ENCODE results near the gene SERPINI1. TPM values are rescaled to one million over a fixed set of nuclear protein-coding genes. Genes with fewer than 3 reads are reported as not detected.

The SERPINI1 gene
- total and polyA plus RNA-seq, 2 of the 8 experiments (the other 6 are each of a cell fraction or from before 2014, with no cell fraction given): 5.3 to 9.9 TPM

DNA sequence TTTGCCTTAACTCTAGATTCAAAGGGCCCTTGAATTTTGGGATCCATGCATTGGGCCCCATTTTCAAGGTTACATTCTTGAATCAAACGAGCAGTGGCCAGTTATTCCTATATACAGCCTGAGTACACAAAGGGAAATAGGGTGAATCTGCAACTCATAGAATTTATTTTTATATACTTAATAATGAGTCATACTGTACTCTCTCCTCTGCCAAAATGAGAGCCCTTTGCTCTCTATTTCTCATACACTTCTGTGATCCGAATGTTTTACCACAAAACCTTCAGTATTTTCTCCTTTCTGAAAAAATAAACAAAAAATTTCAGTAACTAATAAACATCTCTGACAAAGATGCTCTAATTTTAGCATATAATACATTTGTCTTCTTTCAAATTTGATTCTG lies 116.7 kb downstream of the SERPINI1 start:
- Histone ChIP-seq H3K79me1 (ENCODE audit: low read depth, low read length) (no peaks in the 10 kb centered on the region), H3K4me2 (ENCODE audit: insufficient read depth in 1 of 2, low read depth in 2 of 2, low read length in 2 of 2) (no peak overlapping the region), H3K4me3 (ENCODE audit: extremely low read depth in 1 of 4, insufficient read depth in 2 of 4, low read depth in 3 of 4, low read length in 4 of 4) (no peak overlapping the region), H3K36me3 (ENCODE audit: control insufficient read depth in 2 of 4, insufficient read depth in 4 of 4, low read length in 3 of 4) (no peaks in the 10 kb centered on the region), H3K56ac (replicated peaks; ENCODE audit: insufficient read length, low read depth, low read length) (no peak overlapping the region), H4K91ac (replicated peaks; ENCODE audit: insufficient read length, low read length) (no peak overlapping the region), H3K79me2 (ENCODE audit: control insufficient read depth in 1 of 2, insufficient read depth in 2 of 2, low read length in 2 of 2) (no peaks in the 10 kb centered on the region), H3K4me1 (replicated peaks in 1 of 4; ENCODE audit: control insufficient read depth in 3 of 4, insufficient read depth in 4 of 4, low read length in 3 of 4) (no peaks in the 10 kb centered on the region), H3K27me3 (replicated peaks in 1 of 4; ENCODE audit: control insufficient read depth in 3 of 4, extremely low read depth in 1 of 4, insufficient read depth in 3 of 4, low read length in 3 of 4) (no peaks in the 10 kb centered on the region), H2BK5ac (ENCODE audit: low read depth, low read length) (no peak overlapping the region), H2BK20ac (ENCODE audit: low read length) (no peak overlapping the region), H3K18ac (ENCODE audit: extremely low read depth, low read length) (no peak overlapping the region), H2BK120ac (replicated peaks; ENCODE audit: low read depth, low read length) (no peak overlapping the region), H2BK12ac (ENCODE audit: low read depth, low read length) (no peak overlapping the region), H3K14ac (ENCODE audit: insufficient read length) (no peak overlapping the region), H3K9ac (replicated peaks in 1 of 4; ENCODE audit: extremely low read depth in 1 of 4, low read depth in 3 of 4, low read length in 3 of 4) (no peak overlapping the region), H3K27ac (ENCODE audit: low read depth, low read length) (no peak overlapping the region), H2AK5ac (ENCODE audit: low read depth, low read length) (no peak overlapping the region), H3K9me3 (ENCODE audit: insufficient read depth in 2 of 2, low read depth in 1 of 2, low read length in 1 of 2) (no peaks in the 10 kb centered on the region), H2BK15ac (ENCODE audit: low read length) (no peak overlapping the region), H3K23me2 (ENCODE audit: low read depth, low read length) (no peaks in the 10 kb centered on the region), H2AFZ (ENCODE audit: low read length) (no peak overlapping the region), H3K23ac (ENCODE audit: insufficient read length) (no peak overlapping the region), H4K8ac (ENCODE audit: extremely low read depth, insufficient read depth, low read length) (no peak overlapping the region), H4K20me1 (replicated peaks in 1 of 2; ENCODE audit: control insufficient read depth in 1 of 2, insufficient read depth in 2 of 2, low read length in 2 of 2) (no peaks in the 10 kb centered on the region), H4K5ac (ENCODE audit: insufficient read length, low read depth, low read length) (no peak overlapping the region), H3K4ac (replicated peaks; ENCODE audit: insufficient read length, low read depth, low read length) (no peak overlapping the region)
- CTCF ChIA-PET (ENCODE audit: partially characterized antibody): no interaction called here
- DNase-seq (ENCODE audit: low read depth in 1 of 2, low spot score in 2 of 2): no peak
- FAIRE-seq: no peak
- TF ChIP-seq POLR2A (IDR thresholded peaks at IDR 0.05; ENCODE audit: control extremely low read depth in 1 of 2, low read depth in 2 of 2, low read length in 2 of 2) (no peak), NANOG (IDR thresholded peaks at IDR 0.05; ENCODE audit: insufficient read depth, low read depth, low read length, poor library complexity, severe bottlenecking) (no peak), RXRA (IDR thresholded peaks at IDR 0.05; ENCODE audit: insufficient read depth, low read depth, low read length) (no peak), ATF2 (IDR thresholded peaks at IDR 0.05; ENCODE audit: low read length) (no peak), BACH1 (IDR thresholded peaks at IDR 0.05; ENCODE audit: low read length) (no peak)
- 95% methylated on average over 2 of the region's 2 CpGs; no CpG with 5 or more reads in 1 of the 2 experiments for WGBS, 2 experiments (ENCODE audit: extremely low coverage in 1 of 2, insufficient coverage in 1 of 2, insufficient read length in 1 of 2, insufficient replicate concordance in 2 of 2, low coverage in 1 of 2, low lambda C conversion rate in 2 of 2, missing lambda C conversion rate in 1 of 2)
- POLR2A ChIA-PET (ENCODE audit: partially characterized antibody): interaction anchor here (0.6 kb wide), 1 partner anchor 167 kb away, joined by 3 read pairs; no protein-coding TSS in a partner anchor

All from H1 (cell line).